ENCODE results near the gene TEAD1. TPM values are rescaled to one million over a fixed set of nuclear protein-coding genes. Genes with fewer than 3 reads are reported as not detected.

Gene TEAD1
- 97.5 and 114 TPM in 2 replicates for total RNA-seq (2014; rRNA removed; shearing (Covaris generic))

GRCh38 chr11:12673924-12674570 is at the start of gene TEAD1:
TSS of gene TEAD1 (plus strand) at chr11:12674421.

Small RNA genes lying within 50 kb of the gene (small RNA-seq; reads per million reads assigned to genes)
- not detected for gene RF00424
